HG02610 (cell line): Measurements from ENCODE around the gene LSM14B.
"Not testable (repeated sequence)": the region's sequence is repeated elsewhere in the genome, so short reads cannot be mapped to it uniquely, and the experiment has no call there.

Experiments used
- ATAC-seq: cut with Tn5 transposase; IDR thresholded peaks from one replicate; pipeline ENCODE4 v1.9.1; 2021; ENCODE audit warnings: mild to moderate bottlenecking, moderate library complexity; ENCODE audit not compliant: unreplicated experiment

The LSM14B gene

GRCh38 chr20:62112368-62112767 lies 9.9 kb upstream of the LSM14B start:
- ATAC-seq, result no peak

- no peak for ATAC-seq
Observed at GRCh38 chr20:62114894-62115293, 7.4 kb upstream of the LSM14B start.

- ATAC-seq, result not testable (repeated sequence)
Observed at GRCh38 chr20:62115800-62116407, 6.4 kb upstream of the LSM14B start.

GRCh38 chr20:62116558-62117361 lies 5.5 kb upstream of the LSM14B start:
- ATAC-seq, result no peak

GRCh38 chr20:62117362-62117646 lies 5.0 kb upstream of the LSM14B start:
- no peak for ATAC-seq

- no peak for ATAC-seq
Observed at GRCh38 chr20:62117658-62118057, 4.6 kb upstream of the LSM14B start.

GRCh38 chr20:62118113-62119043 lies 3.9 kb upstream of the LSM14B start:
- ATAC-seq, result no peak

GRCh38 chr20:62119115-62119514 lies 3.2 kb upstream of the LSM14B start:
- ATAC-seq, result no peak

- ATAC-seq, result no peak
Observed at GRCh38 chr20:62119591-62120364, 2.5 kb upstream of the LSM14B start.

- no peak for ATAC-seq
Observed at GRCh38 chr20:62120365-62120762, 1.9 kb upstream of the LSM14B start.

- ATAC-seq, result peak; percentile 2
Observed at GRCh38 chr20:62120990-62121775, 1.1 kb upstream of the LSM14B start.

- peak; percentile 18 for ATAC-seq
Observed at GRCh38 chr20:62122654-62123449, 577 bp downstream of the LSM14B start.

GRCh38 chr20:62123450-62124118 lies 1.3 kb downstream of the LSM14B start:
- no peak for ATAC-seq

- ATAC-seq, result no peak
Observed at GRCh38 chr20:62126141-62126540, 3.9 kb downstream of the LSM14B start.

GRCh38 chr20:62127799-62128198 lies 5.5 kb downstream of the LSM14B start:
- no peak for ATAC-seq

- ATAC-seq, result no peak
Observed at GRCh38 chr20:62128502-62128901, 6.2 kb downstream of the LSM14B start.

GRCh38 chr20:62129731-62130531 lies 7.7 kb downstream of the LSM14B start:
- no peak for ATAC-seq
